HUES48 (cell line): ENCODE data around the gene DLG2.

Experiments
- H3K27ac ChIP-seq: one replicate; pipeline ENCODE4 v1.7.0; 2013; ENCODE audit warnings: low read depth, low read length, inconsistent platforms
- H3K27me3 ChIP-seq: 2 replicates; pipeline ENCODE4 v1.6.1; 2013; ENCODE audit warnings: mild to moderate bottlenecking, low read length; ENCODE audit not compliant: control insufficient read depth, insufficient read depth
- H3K36me3 ChIP-seq: 2 replicates; pipeline ENCODE4 v1.6.1; 2013; ENCODE audit warnings: low read length; ENCODE audit not compliant: control insufficient read depth, insufficient read depth
- H3K4me1 ChIP-seq: 2 replicates; pipeline ENCODE4 v1.6.1; 2013; ENCODE audit warnings: mild to moderate bottlenecking, low read length; ENCODE audit not compliant: control insufficient read depth, insufficient read depth
- H3K4me3 ChIP-seq: 2 replicates; pipeline ENCODE4 v1.5.1; 2013; ENCODE audit warnings: mild to moderate bottlenecking, low read depth, low read length
- H3K9ac ChIP-seq: 2 replicates; pipeline ENCODE4 v1.6.1; 2013; ENCODE audit warnings: mild to moderate bottlenecking, low read depth, low read length, moderate library complexity
- H3K9me3 ChIP-seq: 2 replicates; pipeline ENCODE4 v1.6.1; 2013; ENCODE audit warnings: low read length; ENCODE audit not compliant: control insufficient read depth, insufficient read depth

The DLG2 gene

GRCh38 chr11:83948200-83948599 is 1678.9 kb downstream of the DLG2 start:
- Histone ChIP-seq H3K27me3 (no peaks in the 10 kb centered on the region), H3K4me3 (no peak overlapping the region), H3K36me3 (no peaks in the 10 kb centered on the region), H3K27ac (peak overlapping the region; percentile 21), H3K9ac (no peak overlapping the region), H3K4me1 (peaks cover 22% of the 10 kb centered on the region), H3K9me3 (no peaks in the 10 kb centered on the region)

GRCh38 chr11:83945976-83946375 is 1681.2 kb downstream of the DLG2 start:
- Histone ChIP-seq H3K9ac (no peak overlapping the region), H3K9me3 (no peaks in the 10 kb centered on the region), H3K27ac (no peak overlapping the region), H3K27me3 (no peaks in the 10 kb centered on the region), H3K4me1 (peaks cover 17% of the 10 kb centered on the region), H3K36me3 (no peaks in the 10 kb centered on the region), H3K4me3 (no peak overlapping the region)

GRCh38 chr11:83941050-83941449 is 1686.1 kb downstream of the DLG2 start:
- H3K9ac ChIP-seq: no peak overlapping the region
- peaks cover 8% of the 10 kb centered on the region; the same call in 1 of the 2 replicates for H3K4me1 ChIP-seq
- H3K4me3 ChIP-seq: no peak overlapping the region
- H3K36me3 ChIP-seq: no peaks in the 10 kb centered on the region
- no peak overlapping the region for H3K27ac ChIP-seq
- H3K27me3 ChIP-seq: no peaks in the 10 kb centered on the region
- H3K9me3 ChIP-seq: no peaks in the 10 kb centered on the region

GRCh38 chr11:83938148-83938547 is 1689.0 kb downstream of the DLG2 start:
- H3K4me3 ChIP-seq: no peak overlapping the region
- no peak overlapping the region for H3K27ac ChIP-seq
- no peaks in the 10 kb centered on the region for H3K36me3 ChIP-seq
- H3K9ac ChIP-seq: no peak overlapping the region
- no peaks in the 10 kb centered on the region for H3K9me3 ChIP-seq
- H3K27me3 ChIP-seq: no peaks in the 10 kb centered on the region
- peaks cover 8% of the 10 kb centered on the region; the same call in 1 of the 2 replicates for H3K4me1 ChIP-seq

- H3K36me3 ChIP-seq: no peaks in the 10 kb centered on the region
- no peaks in the 10 kb centered on the region for H3K9me3 ChIP-seq
- H3K27ac ChIP-seq: no peak overlapping the region
- H3K4me3 ChIP-seq: no peak overlapping the region
- no peaks in the 10 kb centered on the region for H3K4me1 ChIP-seq
- H3K9ac ChIP-seq: no peak overlapping the region
- H3K27me3 ChIP-seq: no peaks in the 10 kb centered on the region
Measured at GRCh38 chr11:83933008-83933407, 1694.1 kb downstream of the DLG2 start.

- Histone ChIP-seq H3K9me3 (no peaks in the 10 kb centered on the region), H3K4me1 (no peaks in the 10 kb centered on the region), H3K27me3 (no peaks in the 10 kb centered on the region), H3K9ac (no peak overlapping the region), H3K4me3 (no peak overlapping the region), H3K36me3 (no peaks in the 10 kb centered on the region), H3K27ac (no peak overlapping the region)
Measured at GRCh38 chr11:83927422-83927821, 1699.7 kb downstream of the DLG2 start.

- Histone ChIP-seq H3K27ac (no peak overlapping the region), H3K4me1 (peaks cover 5% of the 10 kb centered on the region; the same call in 1 of the 2 replicates), H3K9ac (no peak overlapping the region), H3K9me3 (no peaks in the 10 kb centered on the region), H3K36me3 (no peaks in the 10 kb centered on the region), H3K27me3 (no peaks in the 10 kb centered on the region), H3K4me3 (no peak overlapping the region)
Measured at GRCh38 chr11:83924795-83925542, 1702.2 kb downstream of the DLG2 start.

- H3K27me3 ChIP-seq: no peaks in the 10 kb centered on the region
- H3K9me3 ChIP-seq: no peaks in the 10 kb centered on the region
- H3K9ac ChIP-seq: no peak overlapping the region
- H3K27ac ChIP-seq: no peak overlapping the region
- no peaks in the 10 kb centered on the region for H3K36me3 ChIP-seq
- H3K4me1 ChIP-seq: peaks cover 5% of the 10 kb centered on the region; the same call in 1 of the 2 replicates
- no peak overlapping the region for H3K4me3 ChIP-seq
Measured at GRCh38 chr11:83923961-83924360, 1703.2 kb downstream of the DLG2 start.

- H3K27me3 ChIP-seq: no peaks in the 10 kb centered on the region
Measured at GRCh38 chr11:83922953-83923352, 1704.2 kb downstream of the DLG2 start.

GRCh38 chr11:83922318-83922717 is 1704.8 kb downstream of the DLG2 start:
- peaks cover 5% of the 10 kb centered on the region; the same call in 1 of the 2 replicates for H3K4me1 ChIP-seq
- no peaks in the 10 kb centered on the region for H3K9me3 ChIP-seq
- H3K36me3 ChIP-seq: no peaks in the 10 kb centered on the region
- H3K9ac ChIP-seq: no peak overlapping the region
- no peak overlapping the region for H3K4me3 ChIP-seq
- no peaks in the 10 kb centered on the region for H3K27me3 ChIP-seq
- no peak overlapping the region for H3K27ac ChIP-seq

More at GRCh38 chr11:83922953-83923352, 1704.2 kb downstream of the DLG2 start:
- Histone ChIP-seq H3K36me3 (no peaks in the 10 kb centered on the region), H3K4me3 (no peak overlapping the region), H3K27ac (no peak overlapping the region), H3K4me1 (peaks cover 5% of the 10 kb centered on the region; the same call in 1 of the 2 replicates), H3K9ac (no peak overlapping the region), H3K9me3 (no peaks in the 10 kb centered on the region)

- Histone ChIP-seq H3K27me3 (no peaks in the 10 kb centered on the region), H3K36me3 (no peaks in the 10 kb centered on the region), H3K9ac (no peak overlapping the region), H3K4me1 (peaks cover 5% of the 10 kb centered on the region; the same call in 1 of the 2 replicates), H3K27ac (no peak overlapping the region), H3K9me3 (no peaks in the 10 kb centered on the region), H3K4me3 (no peak overlapping the region)
Measured at GRCh38 chr11:83921447-83922192, 1705.5 kb downstream of the DLG2 start.
